Liver (tissue), 9 donors: ENCODE measurements around the gene NHP2. TPM values are rescaled to one million over a fixed set of nuclear protein-coding genes. Genes with fewer than 3 reads are reported as not detected.

Experiments used
- DNase-seq: peaks from one replicate; pipeline ENCODE4 v3.0.0-alpha.2; 2017; ENCODE audit warnings: low spot score
- H3K27ac ChIP-seq, 2 donors: one replicate each; pipeline ENCODE4 v1.7.0; 2013; ENCODE audit warnings: inconsistent platforms in 2 of 2, low read length in 2 of 2, control low read depth in 1 of 2, low read depth in 1 of 2, mild to moderate bottlenecking in 1 of 2
- H3K27me3 ChIP-seq, 4 donors: one replicate each; pipeline versions ENCODE4 v1.6.1 to v1.7.0; 2013; ENCODE audit warnings: low read length in 3 of 4, inconsistent platforms in 1 of 4, mild to moderate bottlenecking in 1 of 4, moderate library complexity in 1 of 4; ENCODE audit not compliant: control insufficient read depth in 4 of 4, insufficient read depth in 4 of 4
- H3K36me3 ChIP-seq, 4 donors: one replicate each; pipeline versions ENCODE4 v1.6.1 to v1.7.0; 2013; ENCODE audit warnings: low read length in 3 of 4, mild to moderate bottlenecking in 3 of 4, low read depth in 1 of 4, moderate library complexity in 1 of 4; ENCODE audit not compliant: control insufficient read depth in 4 of 4, insufficient read depth in 3 of 4
- H3K4me1 ChIP-seq, 4 donors: one replicate each; pipeline versions ENCODE4 v1.6.1 to v1.7.0; 2013; ENCODE audit warnings: low read length in 3 of 4, mild to moderate bottlenecking in 3 of 4, moderate library complexity in 1 of 4; ENCODE audit not compliant: control insufficient read depth in 4 of 4, insufficient read depth in 4 of 4
- H3K4me3 ChIP-seq, 3 donors: one replicate each; pipeline versions ENCODE4 v1.6.1 to v1.7.0; 2013; ENCODE audit warnings: low read length in 3 of 3, control low read depth in 1 of 3, low read depth in 1 of 3, mild to moderate bottlenecking in 1 of 3
- H3K9ac ChIP-seq, 2 donors: one replicate each; pipeline ENCODE4 v1.7.0; 2013; ENCODE audit warnings: low read length in 2 of 2, mild to moderate bottlenecking in 2 of 2, moderate library complexity in 2 of 2, control low read depth in 1 of 2, low read depth in 1 of 2
- H3K9me3 ChIP-seq, 4 donors: one replicate each; pipeline versions ENCODE4 v1.6.1 to v1.7.0; 2013; ENCODE audit warnings: low read length in 3 of 4; ENCODE audit not compliant: control insufficient read depth in 4 of 4
- FOXA1 ChIP-seq: IDR thresholded peaks from 2 replicates; pipeline ENCODE4 v1.6.1; 2016; ENCODE audit warnings: antibody characterized with exemption
- GABPA ChIP-seq, 2 donors: IDR thresholded peaks in 1 of 2; conservative IDR thresholded peaks in 1 of 2; 2 replicates each; pipeline ENCODE4 v1.6.1; 2016; ENCODE audit warnings: antibody characterized with exemption in 2 of 2, mild to moderate bottlenecking in 1 of 2, moderate library complexity in 1 of 2
- HNF4A ChIP-seq, 2 donors: conservative IDR thresholded peaks; 2 replicates each; pipeline ENCODE4 v1.6.1; 2016; ENCODE audit warnings: antibody characterized with exemption in 2 of 2, mild to moderate bottlenecking in 2 of 2
- HNF4G ChIP-seq: IDR thresholded peaks from 2 replicates; pipeline ENCODE4 v1.6.1; 2016; ENCODE audit warnings: antibody characterized with exemption
- MAX ChIP-seq: IDR thresholded peaks from 2 replicates; pipeline ENCODE4 v1.6.1; 2016; ENCODE audit warnings: antibody characterized with exemption
- NR2F2 ChIP-seq: IDR thresholded peaks from 2 replicates; pipeline ENCODE4 v1.6.1; 2016; ENCODE audit warnings: antibody characterized with exemption
- RAD21 ChIP-seq, 2 donors: IDR thresholded peaks; 2 replicates each; pipeline ENCODE4 v1.6.1; 2016; ENCODE audit warnings: antibody characterized with exemption in 2 of 2, mild to moderate bottlenecking in 2 of 2
- YY1 ChIP-seq: IDR thresholded peaks from 2 replicates; pipeline ENCODE4 v1.6.1; 2016; ENCODE audit warnings: antibody characterized with exemption, mild to moderate bottlenecking
- WGBS: extraction: QIAGEN DNeasy Blood & Tissue Kit; methylation state at CpG from one replicate; pipeline ENCODE4 v1.1.7; 2013; 5-methylcytosine and 5-hydroxymethylcytosine counted together
- polyA plus RNA-seq, 2 donors: library from polyadenylated mRNA; stranded (reverse) in 1 of 2; unstranded in 1 of 2; fragments of 200-250 nt in 1 of 2; fragments of >200 nt in 1 of 2; fragmentation: Nextera tagmentation in 1 of 2; extraction: Ambion mirVana in 1 of 2; gene quantifications; one replicate each; pipeline versions ENCODE4 v1.2.1 to v1.2.3, GENCODE V29; 2013 to 2015
- total RNA-seq, 2 donors: library from RNA; depleted of rRNA; stranded (reverse); fragments of >200 nt; gene quantifications; one replicate each; pipeline ENCODE4 v1.2.3, GENCODE V29; 2014
- TF ChIP-seq, protein P1 (sequence below): fragments of 150-350 bp; IDR thresholded peaks from 2 replicates; pipeline ENCODE4 v1.5.1; 2017; ENCODE audit warnings: improper control_type of control experiment, low read depth, low read length; ENCODE audit not compliant: missing input control
- TF ChIP-seq, protein P2 (sequence below): IDR thresholded peaks from 2 replicates; pipeline ENCODE4 v1.6.1; 2016; ENCODE audit warnings: antibody characterized with exemption
- donor health status: healthy.
- donor health status: healthy.
- donor health status: healthy.
- donor health status: healthy.
- donor health status: healthy.

Gene NHP2
- total and polyA plus RNA-seq, 4 donors, result 44.1 to 124 (median 62.6) TPM

- no peak overlapping the region for H3K9ac ChIP-seq
- no peaks in the 10 kb centered on the region for H3K9me3 ChIP-seq
- TF ChIP-seq FOXA1, result no peak
- TF ChIP-seq, protein P1, sequence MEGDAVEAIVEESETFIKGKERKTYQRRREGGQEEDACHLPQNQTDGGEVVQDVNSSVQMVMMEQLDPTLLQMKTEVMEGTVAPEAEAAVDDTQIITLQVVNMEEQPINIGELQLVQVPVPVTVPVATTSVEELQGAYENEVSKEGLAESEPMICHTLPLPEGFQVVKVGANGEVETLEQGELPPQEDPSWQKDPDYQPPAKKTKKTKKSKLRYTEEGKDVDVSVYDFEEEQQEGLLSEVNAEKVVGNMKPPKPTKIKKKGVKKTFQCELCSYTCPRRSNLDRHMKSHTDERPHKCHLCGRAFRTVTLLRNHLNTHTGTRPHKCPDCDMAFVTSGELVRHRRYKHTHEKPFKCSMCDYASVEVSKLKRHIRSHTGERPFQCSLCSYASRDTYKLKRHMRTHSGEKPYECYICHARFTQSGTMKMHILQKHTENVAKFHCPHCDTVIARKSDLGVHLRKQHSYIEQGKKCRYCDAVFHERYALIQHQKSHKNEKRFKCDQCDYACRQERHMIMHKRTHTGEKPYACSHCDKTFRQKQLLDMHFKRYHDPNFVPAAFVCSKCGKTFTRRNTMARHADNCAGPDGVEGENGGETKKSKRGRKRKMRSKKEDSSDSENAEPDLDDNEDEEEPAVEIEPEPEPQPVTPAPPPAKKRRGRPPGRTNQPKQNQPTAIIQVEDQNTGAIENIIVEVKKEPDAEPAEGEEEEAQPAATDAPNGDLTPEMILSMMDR, result no peak
- no peak for TF ChIP-seq MAX
- no peak for TF ChIP-seq HNF4G
- TF ChIP-seq RAD21 (IDR thresholded peaks at IDR 0.05), result no peak
- TF ChIP-seq, protein P2, sequence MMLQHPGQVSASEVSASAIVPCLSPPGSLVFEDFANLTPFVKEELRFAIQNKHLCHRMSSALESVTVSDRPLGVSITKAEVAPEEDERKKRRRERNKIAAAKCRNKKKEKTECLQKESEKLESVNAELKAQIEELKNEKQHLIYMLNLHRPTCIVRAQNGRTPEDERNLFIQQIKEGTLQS, result no peak
- TF ChIP-seq HNF4A (conservative IDR thresholded peaks at IDR 0.05), result no peak
- H3K4me1 ChIP-seq, result peaks cover 0 to 4% (median under 1%) of the 10 kb centered on the region in 4 donors
- H3K27ac ChIP-seq, result no peak overlapping the region
- H3K36me3 ChIP-seq, result no peaks in the 10 kb centered on the region
- no peaks in the 10 kb centered on the region for H3K27me3 ChIP-seq
- no peak for DNase-seq
- whole genome bisulfite sequencing, result 90% methylated on average over 38 of the region's 38 CpGs
- H3K4me3 ChIP-seq, result no peak overlapping the region
Measured at GRCh38 chr5:178121391-178122276, 32.1 kb downstream of the NHP2 start.

- WGBS, result 52% methylated on average over 29 of the region's 29 CpGs
- Histone ChIP-seq H3K4me3 (no peak overlapping the region), H3K9ac (no peak overlapping the region), H3K27ac (no peak overlapping the region), H3K27me3 (no peaks in the 10 kb centered on the region), H3K36me3 (no peaks in the 10 kb centered on the region), H3K4me1 (peaks cover 0 to 4% (median under 1%) of the 10 kb centered on the region in 4 donors), H3K9me3 (no peaks in the 10 kb centered on the region)
- peak; percentile 74 for DNase-seq
- no peak for TF ChIP-seq YY1
- TF ChIP-seq NR2F2, result no peak
- no peak for TF ChIP-seq HNF4G
- TF ChIP-seq, protein P1, result peak; percentile 36
- no peak for TF ChIP-seq GABPA (IDR thresholded peaks at IDR 0.05 in 1 of 2, conservative IDR thresholded peaks at IDR 0.05 in 1 of 2)
- peak in 1 of 2 donors; percentile 41 for TF ChIP-seq RAD21 (IDR thresholded peaks at IDR 0.05)
Measured at GRCh38 chr5:178120607-178121357, 32.9 kb downstream of the NHP2 start.
